Subcutaneous adipose tissue (tissue), 4 donors: ENCODE data around the gene CTTN. TPM values are rescaled to one million over a fixed set of nuclear protein-coding genes. Genes with fewer than 3 reads are reported as not detected.

Source experiments
- total RNA-seq, 4 donors: library from RNA; depleted of rRNA; stranded (reverse); fragments of >200 nt; gene quantifications; one replicate each; pipeline ENCODE4 v1.1.0, GENCODE V29; 2016
- TF ChIP-seq, protein P1 (sequence below): fragments of 450-650 bp; IDR thresholded peaks from one replicate; pipeline ENCODE4 v1.5.1; 2016; ENCODE audit warnings: low read depth, mild to moderate bottlenecking, control low read depth, antibody characterized with exemption, moderate library complexity

The CTTN gene
- total RNA-seq, 4 donors from 2014 or later, result 170 to 264 (median 181) TPM

DNA sequence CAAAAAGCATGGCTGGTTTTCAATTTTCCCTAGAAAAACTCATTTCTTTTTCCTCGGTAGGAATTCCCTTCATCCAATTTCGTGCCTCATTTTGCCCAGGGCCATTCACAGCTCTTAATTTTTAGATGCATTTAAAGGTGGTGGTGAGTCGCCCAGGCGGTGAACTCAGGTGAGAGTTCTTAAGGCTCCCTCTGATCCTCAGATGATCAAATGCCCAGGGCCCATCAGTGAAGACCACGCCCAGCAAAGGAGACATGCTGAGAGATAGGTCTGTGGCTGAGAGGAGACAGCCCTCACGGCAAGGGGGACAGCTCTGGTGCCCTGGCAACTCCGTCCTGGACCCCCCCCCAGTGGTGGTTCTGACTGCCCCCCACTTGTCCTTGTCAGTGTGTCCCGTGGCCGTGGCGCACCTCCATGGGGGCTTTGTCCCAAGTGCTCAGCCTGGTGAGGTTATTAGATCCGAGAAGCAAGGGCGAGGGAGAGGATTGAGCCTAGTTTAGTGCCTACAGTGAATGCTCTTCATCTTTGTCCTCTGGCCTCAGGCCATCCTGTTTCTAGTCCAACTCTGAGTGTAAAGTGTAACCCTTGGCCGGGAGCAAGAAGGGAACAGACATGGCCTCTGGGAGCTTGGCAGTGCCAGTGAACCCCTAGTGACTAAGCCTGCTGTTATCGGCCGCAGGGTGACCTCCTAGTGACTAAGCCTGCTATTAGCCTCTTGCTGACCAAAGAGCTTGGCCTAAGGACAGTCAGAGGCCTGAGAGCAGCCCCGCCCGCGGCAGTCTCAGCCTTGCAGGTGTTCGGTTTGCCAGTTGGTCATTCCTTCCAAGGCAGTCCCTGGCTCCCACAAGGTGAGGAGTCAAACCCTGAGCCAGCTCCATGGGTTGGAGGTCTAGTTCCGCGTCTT, 83.5 kb downstream of the CTTN start:
- TF ChIP-seq, protein P1, sequence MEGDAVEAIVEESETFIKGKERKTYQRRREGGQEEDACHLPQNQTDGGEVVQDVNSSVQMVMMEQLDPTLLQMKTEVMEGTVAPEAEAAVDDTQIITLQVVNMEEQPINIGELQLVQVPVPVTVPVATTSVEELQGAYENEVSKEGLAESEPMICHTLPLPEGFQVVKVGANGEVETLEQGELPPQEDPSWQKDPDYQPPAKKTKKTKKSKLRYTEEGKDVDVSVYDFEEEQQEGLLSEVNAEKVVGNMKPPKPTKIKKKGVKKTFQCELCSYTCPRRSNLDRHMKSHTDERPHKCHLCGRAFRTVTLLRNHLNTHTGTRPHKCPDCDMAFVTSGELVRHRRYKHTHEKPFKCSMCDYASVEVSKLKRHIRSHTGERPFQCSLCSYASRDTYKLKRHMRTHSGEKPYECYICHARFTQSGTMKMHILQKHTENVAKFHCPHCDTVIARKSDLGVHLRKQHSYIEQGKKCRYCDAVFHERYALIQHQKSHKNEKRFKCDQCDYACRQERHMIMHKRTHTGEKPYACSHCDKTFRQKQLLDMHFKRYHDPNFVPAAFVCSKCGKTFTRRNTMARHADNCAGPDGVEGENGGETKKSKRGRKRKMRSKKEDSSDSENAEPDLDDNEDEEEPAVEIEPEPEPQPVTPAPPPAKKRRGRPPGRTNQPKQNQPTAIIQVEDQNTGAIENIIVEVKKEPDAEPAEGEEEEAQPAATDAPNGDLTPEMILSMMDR, result no peak

DNA sequence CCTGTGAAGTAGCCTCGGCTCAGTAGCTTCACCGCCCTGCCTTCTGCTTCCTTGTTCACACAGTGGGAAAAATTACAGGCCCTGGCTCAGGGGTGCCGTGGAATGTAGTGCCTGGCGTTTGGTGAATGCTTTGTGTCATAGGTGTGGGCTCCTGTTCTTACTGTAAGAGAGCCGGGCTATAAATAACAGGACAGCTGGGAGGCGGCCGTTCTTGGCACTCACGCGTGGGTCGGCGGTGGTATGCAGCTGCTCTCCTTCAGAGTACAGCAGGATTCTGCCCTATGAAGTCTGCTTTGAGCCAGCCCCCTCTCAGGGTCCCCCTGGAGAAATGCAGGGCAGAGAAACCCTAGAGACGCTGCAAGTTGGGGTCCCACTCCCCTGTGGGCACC, 84.2 kb downstream of the CTTN start:
- TF ChIP-seq, protein P1, result no peak

DNA sequence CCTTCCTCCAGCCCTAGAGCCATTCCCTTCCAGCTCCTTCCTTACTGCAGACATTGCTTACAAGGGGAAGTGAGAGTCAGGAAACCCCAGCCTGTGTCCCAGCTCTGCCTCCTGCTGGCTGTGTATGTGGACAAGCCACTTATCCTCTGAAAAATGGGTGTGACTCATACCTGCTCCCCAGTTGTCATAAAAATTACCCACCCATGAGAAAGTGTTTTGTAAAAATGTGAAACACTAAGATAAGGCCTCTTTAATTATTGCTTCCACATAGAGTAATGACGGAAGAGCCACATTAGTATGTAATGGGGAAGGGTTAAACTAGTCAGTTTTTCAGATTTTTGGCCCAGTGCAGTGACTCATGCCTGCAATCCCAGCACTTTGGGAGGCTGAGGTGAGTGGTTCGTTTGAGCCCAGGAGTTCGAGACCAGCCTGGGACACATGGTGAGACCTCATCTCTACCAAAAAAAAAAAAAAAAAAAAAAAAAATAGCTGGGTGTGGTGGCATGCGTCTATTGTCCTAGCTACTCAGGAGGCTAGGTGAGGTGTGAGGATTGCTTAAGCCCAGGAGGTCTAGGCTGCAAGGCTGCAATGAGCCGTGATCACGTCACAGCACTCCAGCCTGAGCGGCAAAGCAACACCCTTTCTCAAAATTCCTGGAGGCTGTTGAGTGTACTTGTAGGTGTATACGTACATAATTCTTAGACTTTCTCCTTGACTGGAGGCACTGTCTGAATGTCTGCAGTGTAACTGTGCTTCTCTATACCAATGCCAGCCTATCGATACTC, 84.9 kb downstream of the CTTN start:
- TF ChIP-seq, protein P1, result no peak

DNA sequence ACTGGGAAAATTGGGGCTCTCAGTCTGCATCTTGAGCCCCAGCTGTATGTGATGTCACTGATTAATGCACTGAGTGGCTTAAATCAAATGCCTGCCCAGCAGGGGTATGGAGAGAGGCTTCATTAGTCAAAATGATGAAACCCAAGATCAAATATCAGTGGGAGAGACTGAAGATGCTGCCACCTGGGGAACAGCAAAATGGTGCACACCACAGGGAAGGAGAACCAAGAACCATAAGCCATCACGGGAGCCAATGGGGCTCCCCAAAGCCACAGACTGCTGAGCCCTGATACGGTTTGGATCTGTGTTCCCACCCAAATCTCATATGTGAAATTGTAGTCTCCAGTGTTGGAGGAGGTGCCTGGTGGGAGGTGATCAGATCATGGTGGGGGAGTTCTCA, 85.6 kb downstream of the CTTN start:
- TF ChIP-seq, protein P1, result no peak

DNA sequence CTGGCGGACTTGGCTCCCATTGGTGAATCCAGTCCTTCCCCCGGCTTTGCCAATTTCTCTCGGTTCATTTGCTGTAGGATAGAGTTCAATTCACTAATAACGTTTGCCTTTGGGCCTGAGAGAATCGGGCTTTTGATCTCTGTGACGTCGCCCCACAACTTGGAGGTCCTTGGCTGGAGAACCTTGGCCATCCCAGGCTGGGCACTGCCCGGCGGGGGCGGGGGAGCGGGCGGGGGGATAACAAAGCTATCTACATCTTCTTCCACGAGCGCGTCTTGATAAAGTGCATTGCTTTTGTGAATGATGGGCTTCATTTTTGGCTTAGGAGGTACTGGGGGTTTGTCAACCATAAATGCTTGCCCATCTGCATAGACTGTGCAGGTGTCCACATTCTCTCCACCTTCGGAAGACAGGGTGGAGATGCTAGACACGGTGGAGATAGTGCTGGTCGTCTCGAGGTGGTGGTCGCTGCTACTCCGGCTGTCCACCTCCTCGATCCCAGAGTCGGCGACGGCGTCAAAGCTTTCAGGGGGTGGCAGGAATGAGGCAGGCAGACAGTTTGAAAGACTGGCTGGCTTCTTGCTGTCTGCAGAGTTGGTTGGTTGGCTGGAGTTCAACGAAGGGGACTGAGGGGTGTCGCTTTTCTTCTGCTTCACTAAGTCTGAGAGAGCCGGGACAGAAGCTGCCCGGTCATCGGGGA, 87.1 kb downstream of the CTTN start:
- TF ChIP-seq, protein P1, result no peak

DNA sequence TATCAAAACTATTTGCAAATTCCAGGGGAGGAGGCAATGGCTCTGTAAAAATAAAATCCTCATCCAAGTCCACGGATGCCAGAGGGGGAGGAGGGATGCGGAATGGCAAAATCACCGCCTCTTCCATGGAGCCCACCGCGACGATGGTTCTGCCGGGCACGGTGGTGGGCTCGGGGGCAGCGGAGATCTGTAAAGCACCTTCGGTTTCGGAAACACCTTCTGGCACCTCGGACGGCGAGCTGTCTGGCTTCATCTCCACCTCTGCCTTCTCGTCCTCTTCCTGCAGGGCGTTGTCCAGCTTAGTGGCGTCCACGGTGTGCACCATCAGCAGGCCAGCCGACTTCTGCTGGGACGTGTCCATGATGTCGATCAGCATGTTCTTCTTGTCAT, 87.7 kb downstream of the CTTN start:
- TF ChIP-seq, protein P1, result no peak

Other genes starting within 250 kb of the CTTN start
- 10 to 100 TPM; 16.7 to 21.1 (median 20.1) TPM for gene FADD, start 195.2 kb upstream of the CTTN start, total RNA-seq
- gene PPFIA1, start 127.8 kb upstream of the CTTN start, total RNA-seq, result 100 to 1,000 TPM in 1 of 4 donors, 10 to 100 TPM in 3; 55.3 to 137 (median 83.5) TPM